ENCODE measurements around the gene BICC1. TPM values are rescaled to one million over a fixed set of nuclear protein-coding genes. Genes with fewer than 3 reads are reported as not detected.
A peak's percentile ranks its signal among the peaks of the same experiment; 100 is the strongest.

The BICC1 gene
- total RNA-seq, 4 donors from 2014 or later: 4.7 to 29.7 (median 18.0) TPM

DNA sequence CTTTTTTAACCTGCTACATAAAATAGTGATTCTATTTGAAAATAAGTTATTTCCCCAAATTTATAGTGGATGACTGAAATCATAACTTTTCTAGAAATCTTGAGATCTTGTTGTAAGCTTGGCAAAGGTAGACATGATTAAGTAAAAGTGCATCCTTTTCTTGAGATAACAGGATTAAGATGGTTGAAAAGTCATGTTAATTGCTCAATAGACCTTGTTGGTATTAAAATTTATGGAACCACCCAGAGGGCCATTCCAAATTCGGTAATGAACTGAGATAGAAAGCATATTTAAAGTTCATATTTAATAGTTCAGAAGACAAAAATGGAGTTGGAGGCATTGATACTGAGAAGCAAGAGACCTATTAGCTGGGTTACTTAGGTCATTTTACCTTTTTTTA lies 139.1 kb downstream of the BICC1 start:
- no peak for ATAC-seq
- no peak for TF ChIP-seq POLR2A (IDR thresholded peaks at IDR 0.05)
- TF ChIP-seq, protein P1, sequence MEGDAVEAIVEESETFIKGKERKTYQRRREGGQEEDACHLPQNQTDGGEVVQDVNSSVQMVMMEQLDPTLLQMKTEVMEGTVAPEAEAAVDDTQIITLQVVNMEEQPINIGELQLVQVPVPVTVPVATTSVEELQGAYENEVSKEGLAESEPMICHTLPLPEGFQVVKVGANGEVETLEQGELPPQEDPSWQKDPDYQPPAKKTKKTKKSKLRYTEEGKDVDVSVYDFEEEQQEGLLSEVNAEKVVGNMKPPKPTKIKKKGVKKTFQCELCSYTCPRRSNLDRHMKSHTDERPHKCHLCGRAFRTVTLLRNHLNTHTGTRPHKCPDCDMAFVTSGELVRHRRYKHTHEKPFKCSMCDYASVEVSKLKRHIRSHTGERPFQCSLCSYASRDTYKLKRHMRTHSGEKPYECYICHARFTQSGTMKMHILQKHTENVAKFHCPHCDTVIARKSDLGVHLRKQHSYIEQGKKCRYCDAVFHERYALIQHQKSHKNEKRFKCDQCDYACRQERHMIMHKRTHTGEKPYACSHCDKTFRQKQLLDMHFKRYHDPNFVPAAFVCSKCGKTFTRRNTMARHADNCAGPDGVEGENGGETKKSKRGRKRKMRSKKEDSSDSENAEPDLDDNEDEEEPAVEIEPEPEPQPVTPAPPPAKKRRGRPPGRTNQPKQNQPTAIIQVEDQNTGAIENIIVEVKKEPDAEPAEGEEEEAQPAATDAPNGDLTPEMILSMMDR (IDR thresholded peaks at IDR 0.05 in 4 of 5, conservative IDR thresholded peaks at IDR 0.05 in 1 of 5): no peak
- Histone ChIP-seq H3K27ac (no peak overlapping the region), H3K27me3 (no peaks in the 10 kb centered on the region), H3K36me3 (no peaks in the 10 kb centered on the region), H3K9me3 (no peaks in the 10 kb centered on the region), H3K4me3 (no peak overlapping the region), H3K4me1 (peaks cover 32 to 34% of the 10 kb centered on the region in 2 donors)
- in situ Hi-C loops (cut with MboI; ENCODE audit: low sequenced_read_pairs in 4 of 4) (no loop called here), intact Hi-C loops (cut with DNase I; ENCODE audit: low total_unique reads) (no loop called here)
- DNase-seq: no peak

DNA sequence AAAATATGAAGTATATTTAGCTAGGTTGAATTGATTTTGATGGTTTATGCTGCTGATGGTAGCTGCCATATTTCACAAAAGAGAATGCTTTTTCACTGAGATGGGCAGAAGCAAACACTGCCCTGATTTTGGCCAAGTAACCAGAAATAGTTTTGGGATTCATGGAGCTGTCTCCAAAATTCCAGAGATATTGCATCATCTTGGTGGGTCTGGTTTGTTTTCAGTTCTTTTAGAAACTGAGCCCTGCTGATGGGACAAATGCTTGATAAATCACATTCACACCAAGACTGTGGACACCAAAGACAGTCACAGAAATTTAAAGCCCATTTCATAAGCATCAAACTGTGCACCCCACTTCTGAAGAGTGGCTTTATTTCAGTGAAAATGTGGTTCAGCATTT lies 140.5 kb downstream of the BICC1 start:
- in situ Hi-C loops (cut with MboI; ENCODE audit: low sequenced_read_pairs in 4 of 4) (no loop called here), intact Hi-C loops (cut with DNase I; ENCODE audit: low total_unique reads) (no loop called here)
- no peaks in the 10 kb centered on the region for H3K36me3 ChIP-seq
- H3K4me3 ChIP-seq: no peak overlapping the region
- no peaks in the 10 kb centered on the region for H3K27me3 ChIP-seq
- no peaks in the 10 kb centered on the region for H3K9me3 ChIP-seq
- TF ChIP-seq POLR2A (IDR thresholded peaks at IDR 0.05): no peak
- TF ChIP-seq, protein P1 (IDR thresholded peaks at IDR 0.05 in 4 of 5, conservative IDR thresholded peaks at IDR 0.05 in 1 of 5): no peak
- DNase-seq: no peak
- ATAC-seq: peak; percentile 23 to 39
- H3K27ac ChIP-seq: no peak overlapping the region
- peaks cover 21 to 23% of the 10 kb centered on the region in 2 donors for H3K4me1 ChIP-seq

DNA sequence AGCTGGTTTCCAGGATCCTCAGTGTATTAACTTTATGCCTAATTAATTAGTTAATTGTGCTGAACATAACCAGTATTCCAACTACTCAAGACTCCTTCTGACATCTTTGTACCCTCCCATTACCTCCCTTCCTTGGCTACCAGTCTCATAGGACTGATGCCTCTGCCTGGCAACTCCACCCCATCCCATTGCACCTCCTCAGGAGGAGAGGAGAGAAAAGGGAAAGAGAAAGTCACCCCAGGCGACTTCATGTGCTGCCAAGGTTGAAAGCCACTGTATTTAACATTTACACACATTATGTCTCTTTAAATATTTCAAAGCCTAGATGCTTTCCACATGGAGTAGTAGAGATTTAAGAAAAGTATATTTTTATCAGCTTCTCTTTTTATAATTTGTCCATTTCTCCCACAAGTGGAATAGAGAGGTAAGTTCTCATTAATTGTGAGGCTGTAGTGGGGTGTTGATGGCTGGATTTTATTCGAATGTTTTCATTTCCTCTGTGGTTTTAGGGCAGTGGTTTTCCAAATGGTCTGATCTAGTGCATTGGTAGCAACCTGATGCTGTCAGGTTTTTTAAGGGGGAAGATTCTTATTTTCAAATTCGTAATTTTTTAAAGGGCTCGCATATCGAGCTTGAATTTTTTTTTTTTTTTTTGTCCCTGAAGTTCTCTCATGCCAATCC lies 148.0 kb downstream of the BICC1 start:
- no peak overlapping the region for H3K4me3 ChIP-seq
- ATAC-seq: no peak
- no peaks in the 10 kb centered on the region for H3K4me1 ChIP-seq
- no peak for DNase-seq
- no peak overlapping the region for H3K27ac ChIP-seq
- TF ChIP-seq POLR2A (IDR thresholded peaks at IDR 0.05): no peak
- TF ChIP-seq, protein P1 (IDR thresholded peaks at IDR 0.05 in 4 of 5, conservative IDR thresholded peaks at IDR 0.05 in 1 of 5): no peak
- no peaks in the 10 kb centered on the region for H3K9me3 ChIP-seq
- in situ Hi-C loops (cut with MboI; ENCODE audit: low sequenced_read_pairs in 4 of 4) (no loop called here), intact Hi-C loops (cut with DNase I; ENCODE audit: low total_unique reads) (no loop called here)
- H3K36me3 ChIP-seq: no peaks in the 10 kb centered on the region
- no peaks in the 10 kb centered on the region for H3K27me3 ChIP-seq

DNA sequence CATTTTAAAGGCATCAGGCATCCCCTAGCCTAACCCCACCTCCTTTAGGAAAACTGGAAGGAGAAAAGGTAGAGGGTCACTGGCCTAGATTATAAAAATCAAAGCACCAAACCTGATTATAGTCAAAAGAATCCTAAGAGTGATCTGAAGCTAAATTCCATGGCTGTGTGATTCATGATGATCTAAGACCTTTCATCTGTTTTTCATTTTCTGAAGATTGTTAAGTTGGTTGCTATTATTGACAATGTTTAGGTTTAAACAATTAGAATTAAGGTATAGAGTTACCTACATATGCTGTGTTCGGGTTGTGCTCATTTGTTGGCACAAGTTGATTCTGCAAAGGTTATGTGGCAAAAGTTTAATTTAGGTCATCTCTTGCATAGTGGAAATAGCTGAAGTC lies 148.7 kb downstream of the BICC1 start:
- Histone ChIP-seq H3K27ac (no peak overlapping the region), H3K9me3 (no peaks in the 10 kb centered on the region), H3K4me3 (no peak overlapping the region), H3K4me1 (peaks cover 0 to 1% of the 10 kb centered on the region in 2 donors), H3K27me3 (no peaks in the 10 kb centered on the region), H3K36me3 (no peaks in the 10 kb centered on the region)
- intact Hi-C loops (cut with DNase I; ENCODE audit: low total_unique reads) (no loop called here), in situ Hi-C loops (cut with MboI; ENCODE audit: low sequenced_read_pairs in 4 of 4) (no loop called here)
- TF ChIP-seq, protein P1 (IDR thresholded peaks at IDR 0.05 in 4 of 5, conservative IDR thresholded peaks at IDR 0.05 in 1 of 5): no peak
- ATAC-seq (no peak), DNase-seq (no peak)

DNA sequence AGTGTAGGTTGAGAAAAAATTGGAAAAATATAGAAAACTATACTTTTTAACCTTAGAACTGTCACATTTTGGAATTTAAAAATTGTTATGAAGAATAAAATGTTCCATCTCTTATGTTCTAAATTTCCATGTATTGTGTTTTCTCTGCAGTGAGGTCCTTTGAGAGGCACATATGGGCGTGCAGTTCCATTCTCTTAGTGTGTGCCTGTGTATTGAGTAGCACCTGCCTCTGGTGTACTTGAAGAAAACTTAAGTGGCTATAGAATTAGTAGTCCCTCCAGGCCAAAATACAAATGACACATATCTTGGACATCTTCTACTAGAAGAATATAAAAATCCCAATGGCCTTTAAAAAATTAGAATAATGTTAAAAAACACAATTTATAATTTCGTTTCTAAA lies 149.2 kb downstream of the BICC1 start:
- ATAC-seq: no peak
- Histone ChIP-seq H3K27ac (peak overlapping the region in 1 of 4 donors; percentile 18), H3K4me1 (peaks cover 0 to 7% of the 10 kb centered on the region in 2 donors), H3K27me3 (no peaks in the 10 kb centered on the region), H3K4me3 (no peak overlapping the region), H3K36me3 (no peaks in the 10 kb centered on the region), H3K9me3 (no peaks in the 10 kb centered on the region)
- in situ Hi-C loops (cut with MboI; ENCODE audit: low sequenced_read_pairs in 4 of 4): no loop called here
- DNase-seq: no peak
- intact Hi-C loops (cut with DNase I; ENCODE audit: low total_unique reads): no loop called here
- no peak for TF ChIP-seq POLR2A (IDR thresholded peaks at IDR 0.05)
- TF ChIP-seq, protein P1 (IDR thresholded peaks at IDR 0.05 in 4 of 5, conservative IDR thresholded peaks at IDR 0.05 in 1 of 5): no peak
